Uterus (tissue), 2 donors: ENCODE data around the gene POLR3B.

Source experiments
- CTCF ChIP-seq, 4 experiments: fragments of 200-600 bp in 2 of 4; fragments of 450-650 bp in 2 of 4; sonication (generic) in 2 of 4; IDR thresholded peaks; one replicate each; pipeline ENCODE4 v1.5.1; 2016 to 2019; ENCODE audit warnings: antibody characterized with exemption in 4 of 4, mild to moderate bottlenecking in 2 of 4, moderate library complexity in 1 of 4
- POLR2A ChIP-seq, 2 donors: fragments of 450-650 bp; IDR thresholded peaks; one replicate each; pipeline ENCODE4 v1.6.1; 2016; ENCODE audit warnings: antibody characterized with exemption in 2 of 2, mild to moderate bottlenecking in 1 of 2, moderate library complexity in 1 of 2

- TF ChIP-seq CTCF (IDR thresholded peaks at IDR 0.05) (no peak), POLR2A (IDR thresholded peaks at IDR 0.05) (no peak)
These were observed 25.0 kb upstream of the POLR3B start for GRCh38 chr12:106332536-106332935.
